ENCODE measurements around the gene KCNAB3.

DNA sequence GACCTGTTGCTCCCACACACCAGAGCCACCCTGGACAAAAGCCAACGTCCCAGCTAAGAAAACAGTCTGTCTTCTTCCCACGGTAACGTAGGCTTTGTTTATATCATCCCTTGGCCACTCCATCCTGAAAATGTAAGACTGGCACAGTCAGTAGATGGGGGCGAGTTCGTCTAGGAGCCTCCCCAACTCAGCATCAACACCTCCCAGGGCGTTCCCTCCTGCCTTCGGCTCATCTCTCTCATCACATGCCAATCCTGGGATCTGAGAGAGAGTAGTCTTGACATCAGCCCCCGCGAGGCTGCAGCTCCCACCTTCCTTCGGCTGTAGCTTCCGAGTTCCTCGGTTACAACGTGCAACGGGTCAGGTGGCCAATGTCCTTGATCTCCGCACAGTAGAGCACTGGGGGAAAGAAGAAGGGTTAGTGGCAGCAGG lies 14.5 kb downstream of the KCNAB3 start:
- no peak for TF ChIP-seq CTCF (IDR thresholded peaks at IDR 0.05; ENCODE audit: low read depth, low read length)
- no peak for TF ChIP-seq POLR2A (IDR thresholded peaks at IDR 0.05; ENCODE audit: extremely low read depth, insufficient read length)
- no peak for TF ChIP-seq MAX (IDR thresholded peaks at IDR 0.05; ENCODE audit: low read depth, low read length)
- TF ChIP-seq MYC (IDR thresholded peaks at IDR 0.05; ENCODE audit: low read depth, low read length), result no peak

Data from NB4 (cell line).